A204.1 (cell line): ENCODE data around the gene KRT6B.
"Not testable (repeated sequence)": the region's sequence is repeated elsewhere in the genome, so short reads cannot be mapped to it uniquely, and the experiment has no call there.

Experiments
- FAIRE-seq: peaks from 2 replicates; lab custom pipeline; 2012; peaks lifted over from hg19 to GRCh38; lab: Jason Lieb, UNC

The KRT6B gene

GRCh38 chr12:52411815-52412214 lies 40.1 kb downstream of the KRT6B start:
- FAIRE-seq: no peak

- FAIRE-seq: not testable (repeated sequence)
Measured at GRCh38 chr12:52410589-52411248, 41.2 kb downstream of the KRT6B start.

DNA sequence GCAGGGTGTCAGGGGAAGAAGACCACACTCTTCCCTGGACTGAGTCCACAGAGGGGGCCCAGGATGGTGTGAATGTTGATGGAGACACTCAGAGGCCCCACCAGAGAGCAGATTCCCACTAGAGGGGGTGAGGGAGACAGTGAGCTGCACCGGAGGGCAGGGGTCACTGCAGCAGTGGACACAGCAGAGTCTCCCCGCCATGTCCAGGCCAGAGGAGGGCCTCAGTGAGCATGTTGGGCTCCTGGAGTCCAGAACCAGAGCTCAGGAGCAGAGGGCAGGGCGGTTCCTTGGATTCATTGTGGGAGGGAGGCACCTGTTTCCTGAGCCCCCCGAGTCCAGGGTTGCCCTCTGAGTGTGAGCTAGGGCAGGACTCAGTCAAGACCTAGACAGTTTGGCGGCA lies 44.0 kb downstream of the KRT6B start:
- no peak for FAIRE-seq

DNA sequence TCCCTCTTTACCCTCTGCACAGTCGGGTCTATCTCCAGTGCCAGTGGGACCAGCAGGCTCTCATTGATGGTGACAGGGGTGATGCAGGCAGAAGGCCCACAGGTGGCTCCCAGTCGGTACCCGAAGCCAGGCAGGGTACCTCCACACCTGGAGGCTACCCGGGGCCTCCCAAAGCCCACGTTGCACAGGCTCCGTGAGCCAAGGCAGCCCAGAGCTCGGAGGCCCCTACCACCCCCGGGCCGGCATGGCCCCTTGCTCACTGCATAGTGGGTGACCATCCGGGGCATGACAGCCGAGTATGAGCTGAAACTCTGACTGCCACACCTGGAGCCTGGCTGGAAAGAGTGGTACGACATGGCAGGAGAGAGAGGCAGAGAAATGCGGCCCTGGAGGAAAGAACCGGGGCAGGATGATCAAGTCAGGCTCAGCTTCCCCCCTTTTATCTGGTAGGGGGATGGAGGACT lies 46.0 kb downstream of the KRT6B start, which contains the start of gene KRT82:
TSS of gene KRT82 (minus strand) at position 414 of the 464 bp plus-strand sequence. CDS start at position 356, 58 bp downstream.
- FAIRE-seq: no peak

- FAIRE-seq: no peak
Measured at GRCh38 chr12:52404951-52405350, 47.0 kb downstream of the KRT6B start.

- no peak for FAIRE-seq
Measured at GRCh38 chr12:52403561-52403960, 48.4 kb downstream of the KRT6B start.

DNA sequence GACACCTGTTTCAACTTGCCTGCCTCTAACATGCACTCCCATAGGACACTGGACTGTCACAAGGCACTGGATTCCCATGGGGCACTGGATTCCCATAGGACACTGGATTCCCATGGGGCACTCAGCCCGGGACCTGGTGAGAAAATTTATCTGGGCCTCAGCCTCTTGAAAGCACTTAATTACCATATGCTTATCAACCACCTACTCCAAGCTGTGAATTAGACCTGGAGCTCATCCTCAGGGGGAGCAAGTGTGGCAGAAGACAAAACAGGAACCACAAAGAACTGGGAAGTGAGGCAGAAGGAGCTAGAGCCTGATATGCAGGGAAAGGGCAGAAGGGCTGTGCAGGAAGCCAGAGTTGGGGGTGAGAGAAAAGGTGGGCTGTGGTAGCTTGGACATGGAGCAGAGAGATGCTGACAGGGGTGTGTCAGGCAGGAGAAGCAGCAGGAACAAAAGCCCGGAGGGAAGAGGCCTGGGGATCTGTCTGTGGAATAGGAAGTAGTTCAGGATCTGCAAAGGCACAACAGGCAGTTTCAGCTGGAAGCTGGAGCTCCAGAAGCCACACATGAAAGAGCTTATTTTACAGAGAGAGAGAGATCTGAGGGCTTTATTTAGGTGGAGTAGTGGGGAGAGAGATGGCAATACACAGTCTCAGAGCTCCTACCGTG lies 48.9 kb downstream of the KRT6B start:
- FAIRE-seq: no peak

- FAIRE-seq: no peak
Measured at GRCh38 chr12:52402377-52402776, 49.6 kb downstream of the KRT6B start.

GRCh38 chr12:52401926-52402325 lies 50.0 kb downstream of the KRT6B start:
- no peak for FAIRE-seq

DNA sequence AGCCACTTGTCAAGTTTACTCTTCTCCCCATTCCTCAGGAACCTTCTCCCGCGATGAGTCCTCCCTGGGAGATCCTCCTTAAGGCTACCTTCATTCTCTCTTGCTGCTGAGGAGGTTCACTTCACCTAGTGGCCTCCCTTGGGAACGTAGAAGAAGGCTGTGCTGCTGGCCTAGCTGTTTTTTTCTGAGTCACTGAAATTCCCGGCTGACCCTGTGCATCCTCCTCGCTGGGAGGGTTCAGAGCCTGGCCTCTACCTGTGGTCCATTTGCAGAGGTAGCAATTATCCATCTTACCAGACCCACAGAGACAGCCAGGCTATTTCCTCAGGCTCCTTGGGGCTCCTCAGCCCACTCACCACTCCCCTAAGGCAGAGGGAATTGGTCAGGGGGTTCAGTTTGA lies 50.4 kb downstream of the KRT6B start:
- FAIRE-seq: no peak

DNA sequence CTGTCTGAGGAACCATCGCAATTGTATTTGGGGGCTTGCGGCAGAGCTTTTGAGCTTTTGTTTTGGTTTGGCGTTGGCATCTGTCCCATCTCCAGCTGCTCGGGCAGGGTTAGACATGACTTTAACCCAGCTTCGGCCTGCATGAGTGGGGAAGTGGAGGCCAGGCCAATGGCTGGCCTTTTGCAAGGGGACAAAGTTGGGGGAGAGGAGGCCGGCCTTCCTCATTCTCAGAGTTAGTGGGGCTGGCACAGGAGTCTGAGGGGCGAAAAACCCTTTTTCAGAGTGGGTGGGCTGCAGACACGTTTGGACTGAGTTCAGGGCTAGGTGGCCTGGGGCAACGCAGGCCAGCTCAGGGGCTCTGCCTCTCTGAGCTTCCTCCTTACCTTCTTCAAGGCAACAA lies 51.0 kb downstream of the KRT6B start:
- FAIRE-seq: no peak

- FAIRE-seq: no peak
Measured at GRCh38 chr12:52399756-52400155, 52.2 kb downstream of the KRT6B start.

GRCh38 chr12:52398176-52398575 lies 53.8 kb downstream of the KRT6B start:
- FAIRE-seq: no peak

DNA sequence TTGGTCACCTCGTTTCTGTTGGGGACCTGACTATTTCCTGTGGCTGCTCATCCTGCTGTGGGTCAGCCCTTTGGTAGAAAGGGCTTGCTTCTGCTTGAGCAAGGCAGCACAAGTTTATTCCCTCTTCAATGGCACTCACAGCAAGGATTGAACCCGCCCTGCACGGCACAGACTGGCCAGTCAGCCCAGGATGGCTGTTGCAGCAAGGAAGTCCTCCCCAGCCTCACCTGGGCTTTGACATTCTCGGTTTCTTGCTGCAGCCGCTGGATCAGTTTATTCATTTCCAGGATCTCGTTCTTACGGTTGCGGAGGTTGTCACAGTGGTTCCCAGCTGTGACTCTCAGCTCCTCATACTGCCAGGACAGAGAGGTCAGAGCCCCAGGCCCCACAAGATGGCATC lies 55.3 kb downstream of the KRT6B start:
- FAIRE-seq: no peak
